ENCODE measurements around the gene NFATC4. TPM values are rescaled to one million over a fixed set of nuclear protein-coding genes. Genes with fewer than 3 reads are reported as not detected.

The NFATC4 gene
- total and polyA plus RNA-seq, 2 experiments from 2014 or later, result 20.9 to 26.6 TPM

GRCh38 chr14:24368562-24369252 lies 723 bp downstream of the NFATC4 start:
- peak; percentile 87 for DNase-seq (ENCODE audit: low spot score)
- Mint-ChIP-seq H3K4me1 (peaks cover 22% of the 10 kb centered on the region), H3K9me3 (no peaks in the 10 kb centered on the region; the same call in 2 of the 3 replicates), H3K36me3 (ENCODE audit: low read depth) (peaks cover 10% of the 10 kb centered on the region), H3K27ac (peak overlapping the region; percentile 77; the same call in 1 of the 2 replicates), H3K27me3 (ENCODE audit: insufficient read depth, low read depth, poor library complexity) (peaks cover 17% of the 10 kb centered on the region), H3K4me3 (peak overlapping the region; percentile 80)
- Histone ChIP-seq H3K27ac (ENCODE audit: low read depth) (peak overlapping the region; percentile 83; the same call in 1 of the 2 replicates), H3K36me3 (ENCODE audit: insufficient read depth) (no peaks in the 10 kb centered on the region), H3K79me2 (replicated peaks; ENCODE audit: insufficient read depth) (no peaks in the 10 kb centered on the region), H3F3A (replicated peaks; ENCODE audit: low read depth) (0 out of 2 replicates have a peak, but pooled peaks cover 4% of the 10 kb centered on the region), H2AFZ (peak overlapping the region; percentile 85), H3K4me3 (peak overlapping the region; percentile 97), H3K4me1 (ENCODE audit: insufficient read depth) (peaks cover 14% of the 10 kb centered on the region; the same call in 1 of the 2 replicates), H3K9me2 (ENCODE audit: insufficient read depth) (peaks cover 4% of the 10 kb centered on the region; the same call in 1 of the 2 replicates), H3K4me2 (peak overlapping the region; percentile 99), H3K27me3 (ENCODE audit: insufficient read depth) (peaks cover 18% of the 10 kb centered on the region; the same call in 1 of the 2 replicates), H4K20me1 (replicated peaks; ENCODE audit: insufficient read depth) (no peaks in the 10 kb centered on the region)
- peak; percentile 18 for ATAC-seq
- TF ChIP-seq EZH2 (IDR thresholded peaks at IDR 0.05; ENCODE audit: low read depth, unreplicated experiment) (no peak), STAT1 (IDR thresholded peaks at IDR 0.05; ENCODE audit: unreplicated experiment) (no peak), CTCF (conservative IDR thresholded peaks at IDR 0.05; ENCODE audit: low read depth in 2 of 2) (no peak), NANOG (IDR thresholded peaks at IDR 0.05; ENCODE audit: borderline replicate concordance) (no peak), ZNF114 (CRISPR knock-in tag; IDR thresholded peaks at IDR 0.05) (no peak), ETS1 (IDR thresholded peaks at IDR 0.05) (no peak), POLR2AphosphoS5 (IDR thresholded peaks at IDR 0.05; ENCODE audit: low read depth) (0 out of 2 replicates have a peak, but pooled peaks have one; percentile 3), CREB1 (CRISPR knock-in tag; IDR thresholded peaks at IDR 0.05; ENCODE audit: low read depth) (peak; percentile 64; the same call in 1 of the 2 replicates)

- DNase-seq (ENCODE audit: low spot score), result no peak
- no peak for ATAC-seq
- Histone ChIP-seq H3K27ac (ENCODE audit: low read depth) (no peak overlapping the region), H3F3A (replicated peaks; ENCODE audit: low read depth) (0 out of 2 replicates have a peak, but pooled peaks cover 4% of the 10 kb centered on the region), H3K79me2 (replicated peaks; ENCODE audit: insufficient read depth) (no peaks in the 10 kb centered on the region), H3K4me2 (peak overlapping the region; percentile 99), H3K4me1 (ENCODE audit: insufficient read depth) (peaks cover 14% of the 10 kb centered on the region; the same call in 1 of the 2 replicates), H3K9me2 (ENCODE audit: insufficient read depth) (peaks cover 4% of the 10 kb centered on the region; the same call in 1 of the 2 replicates), H3K4me3 (peak overlapping the region; percentile 97), H3K36me3 (ENCODE audit: insufficient read depth) (no peaks in the 10 kb centered on the region), H2AFZ (peak overlapping the region; percentile 85; the same call in 1 of the 2 replicates), H3K27me3 (ENCODE audit: insufficient read depth) (peaks cover 12% of the 10 kb centered on the region; the same call in 1 of the 2 replicates), H4K20me1 (replicated peaks; ENCODE audit: insufficient read depth) (no peaks in the 10 kb centered on the region)
- H3K9me3 Mint-ChIP-seq, result no peaks in the 10 kb centered on the region; the same call in 2 of the 3 replicates
- H3K27me3 Mint-ChIP-seq (ENCODE audit: insufficient read depth, low read depth, poor library complexity), result peaks cover 18% of the 10 kb centered on the region
- H3K4me3 Mint-ChIP-seq, result peak overlapping the region; percentile 68
- H3K36me3 Mint-ChIP-seq (ENCODE audit: low read depth), result peaks cover 14% of the 10 kb centered on the region
- H3K27ac Mint-ChIP-seq, result peak overlapping the region; percentile 20; the same call in 1 of the 2 replicates
- peaks cover 22% of the 10 kb centered on the region for H3K4me1 Mint-ChIP-seq
- no peak for TF ChIP-seq ZNF114 (CRISPR knock-in tag; IDR thresholded peaks at IDR 0.05)
- TF ChIP-seq ZNF462 (CRISPR knock-in tag; IDR thresholded peaks at IDR 0.05), result no peak
- TF ChIP-seq EZH2phosphoT487 (IDR thresholded peaks at IDR 0.05; ENCODE audit: unreplicated experiment), result no peak
- no peak for TF ChIP-seq NANOG (IDR thresholded peaks at IDR 0.05; ENCODE audit: borderline replicate concordance)
These were observed 1.5 kb downstream of the NFATC4 start for GRCh38 chr14:24369463-24369862.

All from GM23338 (cell line).